ENCODE data around the gene ATAT1.

Gene ATAT1

DNA sequence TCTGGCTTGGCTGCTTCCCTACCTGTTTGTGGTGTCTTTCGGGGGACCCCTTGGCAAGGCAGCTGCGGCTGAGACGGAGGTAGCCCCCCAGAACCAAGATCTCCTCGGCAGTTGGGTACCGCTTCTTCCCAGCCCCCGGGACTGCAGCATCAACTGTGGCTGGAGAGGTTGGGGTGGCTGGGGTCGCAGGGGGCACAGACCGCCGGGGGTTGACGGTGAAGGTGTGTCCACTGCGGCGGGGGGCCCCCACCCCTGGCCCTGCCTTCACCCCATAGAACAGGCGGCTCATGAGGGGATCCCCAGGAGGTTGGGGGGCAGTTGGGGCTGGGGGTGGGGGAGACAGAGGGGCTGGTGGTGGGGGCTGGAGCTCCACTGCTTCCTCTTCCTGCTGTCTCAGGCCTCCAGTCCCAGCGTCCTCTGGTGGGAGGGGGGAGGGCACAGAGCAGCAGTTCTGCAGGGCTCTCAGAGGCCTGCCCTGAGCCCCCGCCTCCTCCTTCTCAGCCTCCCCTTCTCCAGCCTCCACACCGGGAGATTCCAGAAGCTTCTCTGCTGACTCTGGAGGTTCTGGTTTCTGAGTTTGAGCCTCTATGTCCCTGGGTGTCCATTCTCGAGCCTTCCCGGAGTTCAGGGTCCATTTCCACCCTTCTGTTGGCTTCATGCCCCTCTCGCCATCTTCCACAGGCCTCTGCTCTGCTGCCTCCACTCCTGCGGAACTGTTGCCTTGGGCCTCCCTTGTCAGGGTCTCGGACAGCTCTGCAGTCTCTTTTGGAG, 57.9 kb downstream of the ATAT1 start:
- no peak for DNase-seq (ENCODE audit: low read depth)

DNA sequence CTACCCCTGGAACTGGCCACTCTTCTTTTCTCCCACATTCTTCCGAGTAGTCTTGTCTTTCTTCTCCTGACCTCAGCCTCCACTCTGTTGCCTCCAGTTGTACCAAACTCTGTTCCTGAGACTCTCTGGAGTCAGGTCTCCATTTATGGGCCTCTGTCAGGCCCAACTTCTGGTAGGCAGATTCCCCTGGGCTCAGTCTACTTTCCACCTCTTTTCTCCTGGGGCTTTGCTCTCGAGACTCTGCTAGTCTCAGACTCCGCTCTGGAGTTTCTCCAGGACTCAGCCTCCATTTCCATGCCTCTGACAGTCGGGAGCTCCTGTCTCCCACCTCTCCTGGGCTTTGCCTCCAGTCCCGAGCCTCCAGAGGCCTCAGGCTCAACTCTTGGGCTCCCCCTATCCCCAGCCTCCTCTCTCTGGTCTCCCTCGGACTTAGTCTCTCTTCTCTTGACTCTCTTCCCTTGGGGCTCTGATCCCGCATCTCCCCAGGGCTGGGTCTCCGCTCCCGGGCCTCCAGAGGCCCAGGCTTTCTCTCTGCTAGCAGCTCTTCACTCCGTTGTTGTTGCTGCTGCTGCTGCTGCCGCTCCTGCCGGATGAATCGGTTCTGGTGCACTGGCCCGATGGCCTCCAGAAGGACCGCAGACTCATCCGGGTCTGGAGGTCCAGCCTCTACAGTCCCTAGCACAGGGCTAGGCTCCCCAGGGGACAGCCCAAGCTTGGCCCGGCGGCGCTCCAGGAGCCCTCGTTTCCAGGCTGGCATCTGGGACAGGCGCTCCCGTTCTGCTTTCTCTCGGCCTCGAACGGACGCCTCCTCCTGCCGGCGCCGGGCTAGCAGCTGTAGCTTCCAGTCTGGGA, 58.7 kb downstream of the ATAT1 start:
- no peak for DNase-seq (ENCODE audit: low read depth)

DNA sequence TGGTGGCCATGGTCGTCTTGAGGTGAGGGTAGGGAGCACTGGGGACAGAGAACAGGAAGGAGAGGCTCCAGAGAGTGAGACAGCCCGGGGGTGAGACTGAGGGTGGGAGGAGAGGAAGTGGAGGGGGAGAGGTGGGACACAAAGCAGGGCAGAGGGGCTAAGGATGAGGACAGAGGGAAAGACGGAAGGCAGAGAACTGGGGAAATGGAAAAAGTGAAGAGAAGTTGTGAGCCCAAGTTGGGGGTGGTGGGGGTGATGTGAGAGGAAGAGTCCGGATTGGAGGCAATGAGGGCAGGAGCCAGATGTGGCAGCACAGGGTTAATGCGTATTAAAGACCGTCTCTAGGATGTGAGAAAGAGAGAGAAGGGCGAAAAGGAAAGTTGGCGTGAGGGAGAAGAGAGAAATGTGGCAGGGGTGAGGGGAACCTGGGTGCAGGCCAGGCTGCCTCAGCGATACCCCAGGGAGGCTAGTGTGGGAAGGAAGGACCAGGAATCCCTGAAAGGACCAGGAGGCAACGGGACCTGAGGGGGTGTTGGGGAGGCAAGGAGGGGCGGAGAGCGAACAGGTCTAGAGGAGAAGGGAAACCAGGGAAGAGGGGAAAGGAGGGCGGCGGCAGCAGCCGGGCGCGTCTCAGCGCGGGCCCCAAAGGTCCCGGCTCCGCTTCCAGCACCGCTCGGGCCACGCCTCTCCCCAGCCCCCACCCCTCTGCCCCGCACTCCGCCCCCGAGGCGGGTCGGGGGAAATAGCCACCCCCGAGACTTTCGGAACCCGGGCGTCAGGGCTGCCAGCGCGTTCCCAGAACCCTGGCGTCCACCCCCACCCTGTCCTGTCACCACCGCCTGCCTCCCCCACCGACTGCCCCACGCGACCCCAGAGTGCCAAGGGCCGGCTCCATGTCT, 59.6 kb downstream of the ATAT1 start, which contains the start of gene PPP1R18:
TSS of gene PPP1R18 (minus strand) at position 637 of the 899 bp plus-strand sequence. CDS start at position 10, 627 bp downstream.
- DNase-seq (ENCODE audit: low read depth), result no peak

DNA sequence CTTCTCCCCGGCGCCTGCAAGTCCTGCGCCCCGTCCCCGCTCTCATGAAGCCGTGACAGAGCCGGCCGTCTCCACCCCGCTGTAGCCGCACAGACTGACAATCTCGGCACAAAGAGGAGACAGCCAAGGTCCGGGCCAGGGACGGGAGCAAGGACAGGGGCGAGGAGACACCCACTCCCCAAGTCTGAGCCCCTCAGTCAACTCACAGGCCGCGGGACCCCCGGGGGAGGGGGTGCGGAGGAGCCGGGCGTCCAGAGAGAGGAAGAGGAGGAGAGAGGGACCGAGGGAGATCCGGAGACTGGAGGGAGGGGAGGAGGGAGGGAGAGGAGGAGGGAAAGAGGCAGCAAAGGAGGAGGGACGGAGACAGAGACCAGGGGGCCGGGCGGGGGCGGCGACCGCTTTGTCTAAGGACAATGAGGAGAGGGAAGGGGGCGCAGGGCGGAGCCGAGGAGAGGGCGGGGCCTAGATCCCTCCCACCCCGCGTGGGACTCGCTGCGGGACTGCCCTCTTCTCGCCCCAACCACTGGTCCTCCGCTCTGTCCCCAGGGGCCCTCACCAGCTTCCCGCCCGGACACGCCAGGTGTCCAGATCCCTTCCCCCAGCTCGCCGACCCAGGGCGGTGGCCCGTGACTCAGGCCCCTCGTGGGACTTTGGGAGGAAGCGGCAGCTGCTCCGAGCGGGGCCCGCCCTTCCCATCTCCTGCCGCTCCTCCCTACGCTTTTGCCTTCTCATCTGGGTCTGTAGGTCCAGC, 60.4 kb downstream of the ATAT1 start:
- peak; percentile 98 for DNase-seq (ENCODE audit: low read depth)

DNA sequence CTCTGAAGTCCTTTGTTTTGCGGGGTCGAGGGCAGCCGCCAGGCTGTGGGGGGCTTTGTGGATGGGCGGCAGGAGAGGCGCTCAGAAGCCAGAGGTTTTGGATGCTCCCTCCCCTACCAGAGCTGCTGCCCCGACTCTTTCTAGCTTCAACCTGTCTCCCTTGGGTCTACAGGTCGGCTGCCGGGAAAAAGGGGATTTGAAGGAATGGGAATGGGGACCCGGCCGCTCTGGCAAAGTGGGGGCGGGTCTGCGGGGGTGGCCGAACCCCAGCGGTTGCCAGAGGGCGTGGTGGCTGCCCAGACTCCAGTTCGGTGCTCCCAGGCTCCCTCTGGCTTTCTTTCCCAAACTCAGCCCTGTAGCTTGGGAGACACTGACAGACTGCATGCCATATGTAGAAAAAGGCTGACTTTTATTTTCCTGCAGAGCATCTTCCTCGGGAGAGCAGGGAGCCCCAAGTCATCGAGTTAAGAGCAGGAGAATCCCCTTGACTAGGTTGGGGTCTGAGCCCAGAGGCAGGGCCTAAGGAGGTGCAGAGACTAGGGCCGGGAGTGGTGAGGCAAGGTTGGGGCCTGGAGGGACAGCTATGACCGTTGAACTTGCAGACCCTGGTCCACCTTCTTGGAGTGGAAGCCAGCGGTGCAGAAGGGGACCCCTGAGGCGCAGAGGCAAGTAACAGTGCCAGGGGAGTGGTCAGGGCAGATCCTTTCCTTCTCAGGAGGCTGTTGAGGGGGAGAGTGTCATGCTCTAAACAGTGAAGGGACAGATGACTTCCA, 61.2 kb downstream of the ATAT1 start:
- DNase-seq (ENCODE audit: low read depth), result no peak

DNA sequence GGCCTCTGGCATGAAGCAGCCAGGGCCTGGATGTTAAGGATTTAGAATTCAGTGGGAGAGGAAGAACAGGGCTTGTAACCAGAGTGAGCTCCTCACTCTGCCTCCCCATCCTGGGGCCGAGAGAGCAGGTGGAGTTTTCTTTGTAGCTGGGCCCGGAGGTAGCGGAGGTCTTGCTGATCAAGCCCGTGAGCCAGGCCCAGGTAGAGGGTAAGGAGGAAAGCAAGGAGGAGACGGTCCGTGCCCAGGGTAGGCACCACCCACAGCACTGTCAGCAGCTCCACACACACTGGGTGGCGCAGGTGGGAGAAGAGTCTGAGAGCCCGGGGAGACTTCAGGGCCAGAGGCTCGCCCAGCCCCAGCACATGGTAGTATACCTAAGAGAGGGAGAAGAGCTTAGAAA, 61.9 kb downstream of the ATAT1 start:
- DNase-seq (ENCODE audit: low read depth), result no peak

DNA sequence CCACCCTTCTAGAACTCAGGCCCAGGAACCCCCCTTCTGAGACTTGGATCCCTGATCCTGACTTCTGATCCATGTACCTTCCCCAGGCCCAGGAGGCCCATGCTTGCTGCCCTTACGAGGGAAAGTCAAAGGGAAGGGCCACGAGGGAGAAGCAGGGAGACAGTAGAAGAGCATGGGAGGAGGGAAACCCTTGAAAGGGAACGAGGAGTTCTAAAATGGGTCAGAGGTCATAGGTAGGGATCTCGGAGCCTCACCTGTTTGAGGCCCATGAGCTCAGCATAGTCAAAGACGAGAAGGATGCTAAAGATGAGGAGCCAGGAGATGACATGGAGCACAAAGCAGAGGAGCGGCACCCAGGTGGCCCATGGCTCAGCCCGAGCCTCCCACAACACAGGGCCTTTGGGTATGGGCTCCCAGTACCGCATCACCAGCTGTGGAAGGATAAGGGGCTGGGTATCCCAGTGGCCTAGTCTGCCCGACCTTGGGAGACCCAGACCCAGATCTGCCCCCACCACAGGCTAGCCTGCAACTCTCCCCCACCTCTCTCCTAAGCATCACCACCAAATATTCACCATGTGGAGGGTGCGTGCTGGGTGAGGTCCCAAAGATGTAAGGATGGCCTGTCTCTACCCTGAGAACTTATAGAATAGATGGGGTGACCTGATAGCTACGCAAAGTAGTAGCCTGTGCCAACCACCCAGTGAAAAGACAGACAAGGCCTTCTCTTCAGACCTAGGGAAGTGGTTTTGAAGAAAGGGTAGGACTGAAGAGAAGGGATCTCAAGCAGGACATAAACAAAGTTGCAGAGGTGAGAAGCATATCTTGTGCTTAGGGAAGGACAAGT, 62.6 kb downstream of the ATAT1 start:
- DNase-seq (ENCODE audit: low read depth), result no peak

DNA sequence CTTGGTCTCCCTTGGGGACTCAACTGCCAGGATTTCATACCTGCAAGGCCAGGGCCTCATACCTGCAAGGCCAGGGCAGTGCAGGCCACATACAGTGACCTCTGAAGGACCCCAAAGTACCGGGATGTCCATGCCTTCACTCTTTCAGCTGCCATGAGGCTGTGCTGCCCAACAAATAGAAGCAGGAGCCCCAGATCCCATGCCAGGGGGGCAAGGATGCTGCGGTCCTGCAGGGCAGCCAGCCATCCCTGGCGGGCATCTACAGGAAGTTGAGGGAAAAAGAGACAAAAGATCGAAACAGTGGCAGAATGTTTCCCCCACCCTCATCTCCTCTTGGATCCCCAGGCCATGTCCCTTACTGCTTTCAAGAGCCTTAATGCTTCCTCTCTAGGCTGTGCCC, 63.3 kb downstream of the ATAT1 start:
- DNase-seq (ENCODE audit: low read depth), result no peak

DNA sequence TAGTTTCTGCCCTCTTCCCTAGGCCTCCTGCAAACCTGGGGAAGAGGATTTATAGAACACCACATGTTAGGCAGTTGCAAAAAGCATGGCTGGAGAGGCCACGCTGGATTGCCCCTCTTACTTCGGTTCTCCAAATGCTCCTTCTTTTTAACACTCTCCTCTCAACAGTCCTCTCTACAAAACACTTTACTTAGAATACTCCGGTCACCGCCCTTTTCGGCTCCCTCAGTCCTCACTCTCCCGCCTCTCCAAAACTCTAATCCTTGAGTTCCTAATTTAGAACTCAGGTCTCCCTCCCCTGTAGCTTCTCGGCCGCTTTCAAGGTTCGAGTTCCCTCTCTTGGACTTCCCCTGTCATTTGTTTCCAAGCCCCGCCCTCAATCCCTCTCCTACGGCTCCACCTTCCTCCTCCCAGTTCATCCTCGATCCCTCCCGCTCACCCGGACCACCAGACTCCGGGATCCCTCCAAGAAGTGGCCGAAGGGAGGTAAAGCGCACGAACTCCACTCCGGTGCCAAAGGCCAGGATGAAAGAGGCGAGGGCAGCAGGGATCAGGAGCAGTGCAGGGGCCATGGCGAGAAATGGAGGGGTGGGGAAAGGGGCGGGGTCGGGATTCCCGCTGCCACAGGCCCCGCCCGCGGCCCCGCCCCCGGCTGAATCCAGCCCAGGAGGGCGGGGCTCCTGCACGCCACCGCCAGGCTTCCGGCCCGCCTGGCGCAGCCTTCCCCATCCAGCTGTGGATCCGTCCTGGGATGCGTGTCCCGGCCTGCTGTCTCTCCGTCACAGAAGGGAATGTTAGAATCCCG, 63.9 kb downstream of the ATAT1 start, which contains the start of gene NRM:
TSS of gene NRM (minus strand) at position 582 of the 805 bp plus-strand sequence. CDS start at position 572, 10 bp downstream.
- peak; percentile 61 for DNase-seq (ENCODE audit: low read depth)

DNA sequence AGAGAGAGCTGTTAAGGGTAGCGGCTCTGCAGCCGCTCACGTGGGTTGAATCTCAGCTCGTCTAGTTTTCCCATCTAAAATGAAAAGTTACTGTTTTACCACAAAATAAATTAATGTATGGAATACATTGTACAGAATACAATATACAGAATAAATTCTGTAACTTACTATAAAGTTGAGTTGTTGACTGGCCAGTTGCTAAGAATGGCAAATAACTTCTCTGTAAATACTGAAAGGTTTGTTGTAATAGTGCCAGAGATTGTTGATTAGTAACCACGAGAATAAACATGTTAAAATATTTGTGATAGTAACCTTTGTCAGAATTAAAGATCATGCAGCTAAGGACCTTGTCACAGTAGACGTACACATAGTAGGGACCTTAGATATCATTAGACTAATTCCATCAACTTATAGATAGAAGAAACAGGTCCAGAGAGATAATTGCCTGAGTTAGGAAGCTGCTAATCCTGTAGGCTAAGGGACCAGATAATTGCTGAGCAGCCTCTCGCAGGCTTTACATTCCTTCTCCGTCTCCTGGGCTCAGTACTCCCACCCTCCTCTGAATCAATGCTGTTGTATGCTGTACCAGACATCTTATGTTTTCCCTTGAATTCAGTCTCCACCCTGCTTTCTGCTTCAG, 64.7 kb downstream of the ATAT1 start:
- no peak for DNase-seq (ENCODE audit: low read depth)

Data from fibroblast of the conjunctiva (primary cell).